Germinal center (tissue), 1 donor: ENCODE measurements around the gene RPS6KA2.

Source experiments
- DNase-seq: peaks from one replicate; pipeline ENCODE4 v3.0.0; 2012; ENCODE audit warnings: mixed read lengths, low spot score

The RPS6KA2 gene

GRCh38 chr6:166656230-166657151 is 29.4 kb upstream of the RPS6KA2 start:
- DNase-seq = no peak

GRCh38 chr6:166655713-166656229 is 28.7 kb upstream of the RPS6KA2 start:
- DNase-seq = no peak

DNA sequence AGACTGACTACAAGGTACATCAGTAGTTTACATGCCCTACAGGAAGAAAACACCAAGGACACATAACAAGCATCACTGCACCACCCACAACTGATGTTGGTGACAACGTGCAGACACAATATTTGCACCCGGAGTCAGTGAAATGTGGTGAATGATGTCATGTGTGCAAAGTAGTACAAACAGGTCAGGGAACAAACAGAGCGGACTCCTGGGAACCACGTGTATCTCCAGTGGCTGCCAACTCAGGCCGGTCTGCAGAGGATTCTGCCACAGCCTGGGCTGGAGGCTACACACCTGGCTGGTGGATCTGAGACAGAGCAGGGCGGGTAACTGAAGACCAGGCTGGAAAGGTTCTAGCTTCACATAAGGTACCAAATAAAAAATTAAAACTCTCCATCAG is 28.2 kb upstream of the RPS6KA2 start:
- no peak for DNase-seq

DNA sequence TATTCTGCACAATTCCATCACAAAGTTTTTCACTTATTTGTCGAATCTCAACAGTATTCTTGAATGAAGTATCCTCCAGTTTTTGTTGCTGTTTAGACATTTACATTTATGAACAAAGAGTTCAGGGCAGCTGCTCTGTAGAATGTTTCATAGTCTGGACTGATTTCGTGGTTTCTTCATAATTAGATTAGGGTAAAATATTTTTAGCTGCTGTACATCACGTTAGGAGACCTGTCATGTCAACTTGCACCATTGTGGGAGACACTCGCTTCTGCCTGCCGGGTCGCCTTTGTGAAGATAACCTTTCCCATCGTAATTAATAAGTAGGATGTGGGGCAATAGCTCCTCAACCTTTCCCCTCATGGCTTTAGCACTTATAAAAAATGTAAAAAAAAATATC is 27.5 kb upstream of the RPS6KA2 start:
- no peak for DNase-seq

- no peak for DNase-seq
These were observed 26.5 kb upstream of the RPS6KA2 start for GRCh38 chr6:166653639-166653941.

- no peak for DNase-seq
These were observed 24.1 kb upstream of the RPS6KA2 start for GRCh38 chr6:166650824-166651807.

DNA sequence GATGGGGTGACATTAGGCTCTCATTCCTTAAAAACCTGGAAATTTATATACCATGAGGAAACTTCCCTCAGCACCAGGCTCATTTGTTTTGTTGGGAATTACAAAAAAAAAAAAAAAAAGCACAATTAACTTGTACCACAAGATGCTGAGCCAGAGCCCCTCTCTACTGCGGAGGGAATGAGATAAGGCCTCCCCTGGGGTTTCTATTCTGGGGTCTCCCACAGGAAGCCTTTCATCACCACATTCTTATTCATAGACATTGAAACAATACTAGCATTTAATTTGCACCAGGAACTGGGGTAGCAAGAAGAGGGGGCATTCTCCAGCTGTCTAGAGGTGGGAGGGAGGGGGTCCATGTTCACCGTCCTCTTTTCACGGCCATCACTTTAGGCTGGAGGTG is 23.0 kb upstream of the RPS6KA2 start:
- no peak for DNase-seq

DNA sequence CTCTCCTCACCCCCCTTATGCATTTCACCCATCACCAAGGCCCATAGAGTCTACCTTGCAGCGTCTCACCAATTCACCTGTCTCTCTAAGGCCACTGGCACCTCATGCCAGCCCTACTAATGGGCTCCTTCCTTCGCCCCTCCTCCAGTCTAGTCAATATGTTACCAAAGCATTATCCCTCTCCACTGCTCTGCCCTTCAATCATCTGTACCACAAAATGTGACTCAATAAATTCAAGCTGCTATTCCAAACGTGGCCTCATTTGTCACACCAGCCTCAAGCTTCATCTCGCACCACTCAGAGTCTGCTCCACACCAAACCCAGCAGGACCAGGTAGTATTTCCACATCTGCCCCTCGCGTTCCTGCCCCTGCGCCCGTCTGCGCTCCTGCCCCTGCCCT is 21.8 kb upstream of the RPS6KA2 start:
- no peak for DNase-seq

DNA sequence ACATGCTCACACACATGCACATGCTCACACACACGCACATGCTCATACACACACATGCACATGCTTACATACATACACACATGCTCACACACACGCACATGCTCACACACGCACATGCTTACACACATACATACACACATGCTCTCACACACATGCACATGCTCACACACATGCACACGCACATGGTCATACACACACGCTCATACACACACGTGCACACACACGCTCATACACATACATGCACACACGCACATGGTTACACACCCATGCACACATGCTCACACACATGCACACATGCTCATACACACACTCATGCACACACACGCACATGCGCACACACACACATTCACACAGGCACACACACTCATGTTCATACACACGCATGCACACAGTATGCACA is 20.8 kb upstream of the RPS6KA2 start:
- no peak for DNase-seq

- DNase-seq = no peak
These were observed 19.7 kb upstream of the RPS6KA2 start for GRCh38 chr6:166646716-166647115.

- no peak for DNase-seq
These were observed 18.8 kb upstream of the RPS6KA2 start for GRCh38 chr6:166645896-166646295.

DNA sequence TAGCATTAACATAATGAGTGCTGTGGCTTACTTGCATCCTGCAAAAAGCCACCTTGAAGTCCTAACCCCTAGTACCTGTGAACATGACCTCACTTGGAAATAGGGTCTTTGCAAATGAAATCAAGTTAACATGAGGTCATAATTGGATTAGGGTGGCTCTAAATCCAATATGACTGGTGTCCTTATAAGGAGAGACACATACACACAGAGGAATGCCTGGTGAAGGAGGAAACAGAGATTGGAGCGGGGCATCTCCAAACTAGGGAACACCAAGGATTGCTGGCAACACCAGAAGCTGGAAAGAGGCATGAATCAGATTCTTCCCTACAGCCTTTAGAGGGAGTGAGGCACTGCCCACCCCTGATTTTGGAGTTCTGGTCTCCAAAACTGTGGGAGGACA is 17.6 kb upstream of the RPS6KA2 start:
- no peak for DNase-seq

- no peak for DNase-seq
These were observed 17.0 kb upstream of the RPS6KA2 start for GRCh38 chr6:166643891-166644590.

GRCh38 chr6:166642646-166643045 is 15.6 kb upstream of the RPS6KA2 start:
- no peak for DNase-seq

GRCh38 chr6:166640342-166641043 is 13.4 kb upstream of the RPS6KA2 start:
- no peak for DNase-seq

- DNase-seq = no peak
These were observed 12.9 kb upstream of the RPS6KA2 start for GRCh38 chr6:166639921-166640320.

DNA sequence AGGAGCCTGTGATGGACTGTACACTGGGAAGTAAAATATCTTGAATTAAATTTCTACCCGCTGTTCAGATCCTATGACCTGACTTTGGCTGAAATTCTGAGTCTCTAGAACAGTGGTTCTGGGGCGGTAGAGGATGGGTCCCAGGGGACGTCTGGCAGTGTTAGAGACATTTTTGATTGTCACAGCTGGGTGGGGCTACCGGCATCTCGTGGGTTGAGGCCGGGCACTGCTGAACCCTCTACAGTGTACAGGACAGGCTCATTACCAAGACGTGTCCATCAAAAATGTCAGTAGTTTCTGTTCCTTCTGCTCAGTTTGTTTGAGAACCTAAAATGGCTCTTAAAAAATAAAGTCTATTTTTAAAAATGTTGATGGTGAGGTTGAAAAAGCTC is 11.5 kb upstream of the RPS6KA2 start:
- DNase-seq = no peak

DNA sequence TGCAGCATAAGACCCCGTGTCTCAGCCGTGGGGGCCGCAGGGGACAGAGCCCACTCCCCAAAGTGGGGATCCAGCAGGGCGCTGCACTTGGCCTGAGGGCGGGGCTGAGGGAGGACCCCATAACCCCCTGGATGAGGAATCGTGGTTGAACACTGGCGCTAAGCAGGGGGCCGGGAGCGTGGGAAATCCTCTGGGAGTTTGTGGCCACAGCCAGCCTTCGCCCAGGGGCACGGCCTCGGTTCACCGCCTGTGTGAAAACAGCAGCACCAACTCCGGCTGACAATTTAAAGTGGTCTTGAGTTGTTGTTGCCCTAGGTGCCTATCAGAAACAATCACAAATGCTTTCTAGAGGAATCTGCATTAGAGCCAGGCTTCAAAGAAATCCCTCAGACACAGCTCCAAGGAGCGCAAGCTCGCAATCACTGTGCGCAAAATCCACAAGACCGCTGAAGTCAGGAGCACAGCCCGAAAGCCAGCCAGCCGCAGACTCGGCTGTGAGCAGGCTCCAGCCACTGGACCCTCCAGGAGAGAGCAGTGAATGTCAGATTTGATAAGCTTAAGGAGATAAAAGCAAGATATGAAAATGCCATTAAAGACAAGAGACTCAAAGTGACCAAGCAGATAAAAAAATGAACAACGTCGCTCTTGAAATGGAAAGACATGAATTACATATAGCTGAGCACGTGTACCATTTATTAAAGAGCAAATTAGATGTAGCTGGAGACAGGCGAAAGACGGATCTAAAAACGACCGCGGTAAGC is 10.9 kb upstream of the RPS6KA2 start:
- no peak for DNase-seq

DNA sequence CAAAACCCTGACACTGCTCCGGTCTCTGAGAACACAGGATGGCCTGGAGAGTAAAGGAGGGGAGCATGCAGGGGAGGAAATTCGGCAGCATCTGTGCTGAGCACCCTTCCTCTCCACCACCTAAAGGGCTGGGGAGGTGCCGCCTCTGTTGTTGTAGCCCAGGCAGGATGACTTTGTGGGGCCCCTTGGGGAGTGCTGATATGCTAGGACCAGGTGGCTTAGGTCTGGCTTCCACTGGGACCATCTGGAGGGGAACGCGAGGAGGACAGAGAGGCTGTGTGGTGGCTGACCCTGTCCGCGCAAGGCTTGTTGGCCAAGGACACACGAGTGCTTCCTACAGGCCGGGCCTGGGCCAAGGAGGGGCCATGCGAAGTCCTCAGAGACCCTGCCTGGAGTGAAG is 9.9 kb upstream of the RPS6KA2 start:
- no peak for DNase-seq

- no peak for DNase-seq
These were observed 9.3 kb upstream of the RPS6KA2 start for GRCh38 chr6:166636191-166636933.
